Right atrium auricular region (tissue), 2 donors: ENCODE data around the gene RALGPS2. TPM values are rescaled to one million over a fixed set of nuclear protein-coding genes. Genes with fewer than 3 reads are reported as not detected.

Source experiments
- DNase-seq: peaks from one replicate; pipeline ENCODE4 v3.0.0-alpha.2; 2019; ENCODE audit warnings: low spot score
- H3K27ac ChIP-seq, 2 donors: fragments of 200-600 bp; sonication (generic); 1 replicate in 1 of 2; 2 replicates in 1 of 2; pipeline ENCODE4 v1.5.1; 2016 to 2019
- H3K27me3 ChIP-seq, 2 donors: fragments of 200-600 bp; sonication (generic); one replicate each; pipeline versions ENCODE4 v1.5.1 to v1.6.0; 2017 to 2019
- H3K36me3 ChIP-seq: fragments of 200-600 bp; sonication (generic); one replicate; pipeline ENCODE4 v1.5.1; 2016
- H3K4me1 ChIP-seq, 2 donors: fragments of 200-600 bp; sonication (generic); one replicate each; pipeline versions ENCODE4 v1.5.1 to v1.6.0; 2017 to 2019
- H3K4me3 ChIP-seq, 2 donors: fragments of 200-600 bp; sonication (generic); 1 replicate in 1 of 2; 2 replicates in 1 of 2; pipeline ENCODE4 v1.5.1; 2017 to 2019; ENCODE audit warnings: mild to moderate bottlenecking in 1 of 2, moderate library complexity in 1 of 2
- H3K9me3 ChIP-seq, 2 donors: fragments of 200-600 bp; sonication (generic); one replicate each; pipeline ENCODE4 v1.5.1; 2019
- total RNA-seq, 2 donors: library from RNA; depleted of rRNA; stranded (reverse); fragments of >200 nt; gene quantifications; one replicate each; pipeline ENCODE4 v1.1.0, GENCODE V29; 2016
- TF ChIP-seq, protein P1 (sequence below), 2 donors: fragments of 200-600 bp; sonication (generic); IDR thresholded peaks; one replicate each; pipeline ENCODE4 v1.5.1; 2019; ENCODE audit warnings: antibody characterized with exemption in 2 of 2

Gene RALGPS2
- total RNA-seq, 2 donors from 2014 or later, result 9.0 to 16.1 TPM

GRCh38 chr1:178706432-178706831, 18.6 kb upstream of the RALGPS2 start:
- H3K4me3 ChIP-seq, result no peak overlapping the region
- no peaks in the 10 kb centered on the region for H3K4me1 ChIP-seq
- no peak for DNase-seq
- H3K27ac ChIP-seq, result no peak overlapping the region
- no peaks in the 10 kb centered on the region for H3K27me3 ChIP-seq
- H3K9me3 ChIP-seq, result no peaks in the 10 kb centered on the region
- TF ChIP-seq, protein P1, sequence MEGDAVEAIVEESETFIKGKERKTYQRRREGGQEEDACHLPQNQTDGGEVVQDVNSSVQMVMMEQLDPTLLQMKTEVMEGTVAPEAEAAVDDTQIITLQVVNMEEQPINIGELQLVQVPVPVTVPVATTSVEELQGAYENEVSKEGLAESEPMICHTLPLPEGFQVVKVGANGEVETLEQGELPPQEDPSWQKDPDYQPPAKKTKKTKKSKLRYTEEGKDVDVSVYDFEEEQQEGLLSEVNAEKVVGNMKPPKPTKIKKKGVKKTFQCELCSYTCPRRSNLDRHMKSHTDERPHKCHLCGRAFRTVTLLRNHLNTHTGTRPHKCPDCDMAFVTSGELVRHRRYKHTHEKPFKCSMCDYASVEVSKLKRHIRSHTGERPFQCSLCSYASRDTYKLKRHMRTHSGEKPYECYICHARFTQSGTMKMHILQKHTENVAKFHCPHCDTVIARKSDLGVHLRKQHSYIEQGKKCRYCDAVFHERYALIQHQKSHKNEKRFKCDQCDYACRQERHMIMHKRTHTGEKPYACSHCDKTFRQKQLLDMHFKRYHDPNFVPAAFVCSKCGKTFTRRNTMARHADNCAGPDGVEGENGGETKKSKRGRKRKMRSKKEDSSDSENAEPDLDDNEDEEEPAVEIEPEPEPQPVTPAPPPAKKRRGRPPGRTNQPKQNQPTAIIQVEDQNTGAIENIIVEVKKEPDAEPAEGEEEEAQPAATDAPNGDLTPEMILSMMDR (IDR thresholded peaks at IDR 0.05), result no peak
- no peaks in the 10 kb centered on the region for H3K36me3 ChIP-seq

DNA sequence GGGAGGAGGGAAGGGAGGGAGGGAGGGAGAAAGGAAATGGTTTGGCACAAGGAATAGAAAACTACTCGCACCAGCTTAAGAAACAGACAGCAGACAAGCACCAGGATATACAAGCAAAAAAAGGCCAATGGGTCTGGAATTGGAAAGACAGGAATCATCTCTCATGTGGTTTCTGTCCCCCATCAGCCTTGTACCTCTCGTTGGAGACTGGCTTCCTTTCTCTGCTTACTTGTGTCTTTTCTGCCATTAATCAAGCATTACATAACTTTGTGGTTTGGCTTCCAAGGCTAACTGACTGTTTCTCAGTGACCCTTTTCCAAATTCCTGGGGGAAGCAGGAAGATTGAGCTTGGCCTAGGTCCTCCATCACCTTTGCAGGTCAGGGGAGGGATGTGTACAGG, 11.8 kb upstream of the RALGPS2 start:
- Histone ChIP-seq H3K9me3 (no peaks in the 10 kb centered on the region), H3K27ac (no peak overlapping the region), H3K27me3 (no peaks in the 10 kb centered on the region), H3K4me3 (no peak overlapping the region), H3K36me3 (no peaks in the 10 kb centered on the region), H3K4me1 (no peaks in the 10 kb centered on the region)
- TF ChIP-seq, protein P1 (IDR thresholded peaks at IDR 0.05), result no peak
- DNase-seq, result no peak

GRCh38 chr1:178714453-178714852, 10.6 kb upstream of the RALGPS2 start:
- no peaks in the 10 kb centered on the region for H3K4me1 ChIP-seq
- no peaks in the 10 kb centered on the region for H3K27me3 ChIP-seq
- no peaks in the 10 kb centered on the region for H3K9me3 ChIP-seq
- H3K36me3 ChIP-seq, result no peaks in the 10 kb centered on the region
- H3K27ac ChIP-seq, result no peak overlapping the region
- no peak overlapping the region for H3K4me3 ChIP-seq
- DNase-seq, result no peak
- TF ChIP-seq, protein P1 (IDR thresholded peaks at IDR 0.05), result no peak

DNA sequence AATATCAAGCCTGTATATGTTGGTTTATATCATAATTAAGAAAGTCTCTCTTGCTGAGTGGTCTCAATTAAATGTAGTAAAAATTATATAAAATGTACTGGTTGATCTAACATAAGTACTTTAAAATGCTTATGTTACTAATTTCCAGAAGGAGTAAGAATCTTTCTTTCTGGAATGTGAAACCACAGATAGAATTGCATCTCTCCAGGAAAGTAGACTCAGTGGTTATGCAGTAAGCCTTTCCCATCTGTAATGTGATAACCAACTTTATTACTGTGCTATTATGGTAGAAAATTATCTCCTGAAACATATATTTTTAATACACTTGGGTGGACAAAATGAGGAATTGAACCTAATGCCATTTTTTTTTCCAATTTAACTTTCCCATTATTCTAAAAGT, 8.9 kb upstream of the RALGPS2 start:
- no peak overlapping the region for H3K27ac ChIP-seq
- no peak overlapping the region for H3K4me3 ChIP-seq
- no peaks in the 10 kb centered on the region for H3K27me3 ChIP-seq
- TF ChIP-seq, protein P1 (IDR thresholded peaks at IDR 0.05), result no peak
- H3K9me3 ChIP-seq, result no peaks in the 10 kb centered on the region
- no peak for DNase-seq
- no peaks in the 10 kb centered on the region for H3K36me3 ChIP-seq
- H3K4me1 ChIP-seq, result no peaks in the 10 kb centered on the region

- TF ChIP-seq, protein P1 (IDR thresholded peaks at IDR 0.05), result no peak
- H3K9me3 ChIP-seq, result no peaks in the 10 kb centered on the region
- H3K27ac ChIP-seq, result no peak overlapping the region
- no peaks in the 10 kb centered on the region for H3K27me3 ChIP-seq
- no peaks in the 10 kb centered on the region for H3K36me3 ChIP-seq
- H3K4me1 ChIP-seq, result no peaks in the 10 kb centered on the region
- DNase-seq, result no peak
- H3K4me3 ChIP-seq, result no peak overlapping the region
Measured at GRCh38 chr1:178718520-178718919, 6.5 kb upstream of the RALGPS2 start.

DNA sequence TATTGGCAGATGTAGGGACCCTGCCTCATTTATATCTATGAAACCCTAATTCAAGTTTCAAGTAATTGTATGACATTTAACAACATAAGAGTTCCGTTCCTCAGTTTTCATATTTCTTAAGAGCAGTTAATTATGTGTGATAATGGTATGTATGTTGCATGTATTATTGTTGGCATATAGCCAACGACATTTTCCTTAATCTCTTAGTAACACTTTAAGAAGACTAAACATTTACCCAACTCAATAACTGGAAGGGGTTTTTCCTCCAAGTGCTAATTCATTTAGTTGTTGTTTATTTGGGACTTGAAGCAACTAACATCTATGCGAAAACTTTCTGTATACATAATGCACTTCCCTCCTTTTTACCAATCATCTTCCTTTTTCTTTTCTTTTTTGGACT, 1.5 kb upstream of the RALGPS2 start:
- DNase-seq, result no peak
- H3K36me3 ChIP-seq, result no peaks in the 10 kb centered on the region
- peaks cover 0 to 3% of the 10 kb centered on the region in 2 donors for H3K4me1 ChIP-seq
- TF ChIP-seq, protein P1 (IDR thresholded peaks at IDR 0.05), result no peak
- no peak overlapping the region for H3K4me3 ChIP-seq
- H3K27ac ChIP-seq, result no peak overlapping the region
- no peaks in the 10 kb centered on the region for H3K27me3 ChIP-seq
- H3K9me3 ChIP-seq, result no peaks in the 10 kb centered on the region
